Measurements from ENCODE around the gene EGR4.

EGR4 gene

DNA sequence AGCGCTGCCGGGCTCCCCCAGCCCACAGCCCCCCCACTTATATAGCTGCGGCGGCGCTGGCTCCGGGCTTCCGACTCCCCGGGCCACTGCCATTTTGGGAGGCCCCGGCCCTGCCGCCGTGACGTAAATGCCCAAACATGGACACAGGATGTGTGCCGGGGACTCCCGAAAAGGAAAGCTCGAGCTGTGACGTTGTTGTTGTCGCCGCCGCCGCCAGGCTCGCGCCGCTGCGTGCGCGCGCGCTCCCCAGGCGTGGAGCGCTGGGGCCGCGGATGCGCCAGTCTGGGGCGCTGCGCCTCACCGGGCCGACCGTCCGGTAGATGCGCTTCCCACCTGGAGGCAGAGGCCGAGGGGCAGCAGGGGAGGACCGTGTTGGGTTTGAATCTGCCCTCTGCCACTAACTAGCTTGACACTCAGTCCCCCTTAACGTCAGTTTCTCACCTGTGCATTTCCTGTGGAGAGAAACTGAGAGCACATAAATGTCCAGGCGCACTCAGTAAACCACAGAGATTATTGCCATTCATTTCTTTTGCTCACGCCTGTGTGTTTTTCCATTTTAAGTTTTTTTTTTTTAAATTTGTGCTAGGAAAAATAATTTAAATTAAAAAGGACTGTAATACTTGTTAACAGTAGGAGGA, at the start of gene EGR4:
Gene EGR4, minus strand, starts transcription at position 15 of the 638 bp plus-strand sequence. CDS start 231 bp downstream, outside the sequence.
- peak within 1 kb of the TSS; percentile 39 for H3K4me3 ChIP-seq (ENCODE audit: low read depth, low read length)
- peak; percentile 72 for DNase-seq
- H3K27me3 ChIP-seq (replicated peaks): peaks cover 57% of the 10 kb centered on the region
- in situ Hi-C loops (cut with HindIII; ENCODE audit: low pct_ligation_motif_present, low sequenced_read_pairs): no loop called here
- H3K36me3 ChIP-seq (replicated peaks): no peaks in the 10 kb centered on the region
- TF ChIP-seq, protein P1, sequence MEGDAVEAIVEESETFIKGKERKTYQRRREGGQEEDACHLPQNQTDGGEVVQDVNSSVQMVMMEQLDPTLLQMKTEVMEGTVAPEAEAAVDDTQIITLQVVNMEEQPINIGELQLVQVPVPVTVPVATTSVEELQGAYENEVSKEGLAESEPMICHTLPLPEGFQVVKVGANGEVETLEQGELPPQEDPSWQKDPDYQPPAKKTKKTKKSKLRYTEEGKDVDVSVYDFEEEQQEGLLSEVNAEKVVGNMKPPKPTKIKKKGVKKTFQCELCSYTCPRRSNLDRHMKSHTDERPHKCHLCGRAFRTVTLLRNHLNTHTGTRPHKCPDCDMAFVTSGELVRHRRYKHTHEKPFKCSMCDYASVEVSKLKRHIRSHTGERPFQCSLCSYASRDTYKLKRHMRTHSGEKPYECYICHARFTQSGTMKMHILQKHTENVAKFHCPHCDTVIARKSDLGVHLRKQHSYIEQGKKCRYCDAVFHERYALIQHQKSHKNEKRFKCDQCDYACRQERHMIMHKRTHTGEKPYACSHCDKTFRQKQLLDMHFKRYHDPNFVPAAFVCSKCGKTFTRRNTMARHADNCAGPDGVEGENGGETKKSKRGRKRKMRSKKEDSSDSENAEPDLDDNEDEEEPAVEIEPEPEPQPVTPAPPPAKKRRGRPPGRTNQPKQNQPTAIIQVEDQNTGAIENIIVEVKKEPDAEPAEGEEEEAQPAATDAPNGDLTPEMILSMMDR (IDR thresholded peaks at IDR 0.05; ENCODE audit: low read depth, low read length, missing control alignments): no peak
- no peak within 1 kb of the TSS for H3K27ac ChIP-seq

GRCh38 chr2:73341039-73341438, 47.7 kb upstream of the EGR4 start:
- Histone ChIP-seq H3K36me3 (replicated peaks) (no peaks in the 10 kb centered on the region), H3K27me3 (replicated peaks) (no peaks in the 10 kb centered on the region), H3K4me3 (ENCODE audit: low read depth, low read length) (no peak overlapping the region), H3K27ac (no peak overlapping the region)
- DNase-seq: no peak
- TF ChIP-seq, protein P1 (IDR thresholded peaks at IDR 0.05; ENCODE audit: low read depth, low read length, missing control alignments): no peak
- in situ Hi-C loops (cut with HindIII; ENCODE audit: low pct_ligation_motif_present, low sequenced_read_pairs): no loop called here

GRCh38 chr2:73339201-73339600, 45.9 kb upstream of the EGR4 start:
- Histone ChIP-seq H3K27me3 (replicated peaks) (no peaks in the 10 kb centered on the region), H3K4me3 (ENCODE audit: low read depth, low read length) (no peak overlapping the region), H3K36me3 (replicated peaks) (no peaks in the 10 kb centered on the region), H3K27ac (no peak overlapping the region)
- TF ChIP-seq, protein P1 (IDR thresholded peaks at IDR 0.05; ENCODE audit: low read depth, low read length, missing control alignments): no peak
- no peak for DNase-seq
- in situ Hi-C loops (cut with HindIII; ENCODE audit: low pct_ligation_motif_present, low sequenced_read_pairs): no loop called here

GRCh38 chr2:73337828-73338227, 44.5 kb upstream of the EGR4 start:
- Histone ChIP-seq H3K4me3 (ENCODE audit: low read depth, low read length) (no peak overlapping the region), H3K27me3 (replicated peaks) (no peaks in the 10 kb centered on the region), H3K36me3 (replicated peaks) (no peaks in the 10 kb centered on the region), H3K27ac (no peak overlapping the region)
- in situ Hi-C loops (cut with HindIII; ENCODE audit: low pct_ligation_motif_present, low sequenced_read_pairs): no loop called here
- TF ChIP-seq, protein P1 (IDR thresholded peaks at IDR 0.05; ENCODE audit: low read depth, low read length, missing control alignments): no peak
- DNase-seq: no peak

- no peaks in the 10 kb centered on the region for H3K27me3 ChIP-seq (replicated peaks)
- H3K36me3 ChIP-seq (replicated peaks): no peaks in the 10 kb centered on the region
- in situ Hi-C loops (cut with HindIII; ENCODE audit: low pct_ligation_motif_present, low sequenced_read_pairs): no loop called here
- no peak overlapping the region for H3K4me3 ChIP-seq (ENCODE audit: low read depth, low read length)
- no peak overlapping the region for H3K27ac ChIP-seq
- TF ChIP-seq, protein P1 (IDR thresholded peaks at IDR 0.05; ENCODE audit: low read depth, low read length, missing control alignments): no peak
- DNase-seq: no peak
Measured at GRCh38 chr2:73334620-73335019, 41.3 kb upstream of the EGR4 start.

DNA sequence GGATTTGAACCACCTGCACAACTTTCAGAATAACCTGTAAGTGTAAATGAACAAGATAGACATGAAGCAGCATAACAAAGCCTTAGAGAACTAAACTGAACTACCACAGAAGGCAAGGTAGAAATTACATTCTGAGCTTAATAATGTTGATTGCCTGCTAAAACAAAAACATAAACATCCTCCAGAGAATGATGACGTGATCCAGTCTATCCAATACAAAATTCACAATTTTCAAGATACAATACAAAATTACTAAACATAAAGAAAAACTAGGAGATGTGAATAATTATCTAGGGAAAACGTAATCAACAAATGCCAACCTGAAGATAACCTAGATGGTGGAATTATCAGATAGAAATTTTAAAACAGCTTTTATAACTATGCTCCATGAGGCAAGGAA, 40.7 kb upstream of the EGR4 start:
- Histone ChIP-seq H3K27ac (no peak overlapping the region), H3K4me3 (ENCODE audit: low read depth, low read length) (no peak overlapping the region), H3K27me3 (replicated peaks) (no peaks in the 10 kb centered on the region), H3K36me3 (replicated peaks) (no peaks in the 10 kb centered on the region)
- DNase-seq: no peak
- TF ChIP-seq, protein P1 (IDR thresholded peaks at IDR 0.05; ENCODE audit: low read depth, low read length, missing control alignments): no peak
- in situ Hi-C loops (cut with HindIII; ENCODE audit: low pct_ligation_motif_present, low sequenced_read_pairs): no loop called here
